ENCODE measurements around the gene DHRS2. TPM values are rescaled to one million over a fixed set of nuclear protein-coding genes. Genes with fewer than 3 reads are reported as not detected.
A peak's percentile ranks its signal among the peaks of the same experiment; 100 is the strongest.

Gene DHRS2
- total RNA-seq, 3 donors from 2014 or later, result 0.26 to 0.34 TPM; not detected in 1

GRCh38 chr14:23650506-23650905 is 14.3 kb downstream of the DHRS2 start:
- no peak for TF ChIP-seq CTCF (IDR thresholded peaks at IDR 0.05)
- ATAC-seq (peak; percentile 19), DNase-seq (no peak)
- intact Hi-C loops (cut with DNase I, micrococcal nuclease), result no loop called here
- H3K9me3 ChIP-seq, result no peaks in the 10 kb centered on the region
- no peaks in the 10 kb centered on the region for H3K4me1 ChIP-seq (ENCODE audit: low read depth)
- H3K4me3 ChIP-seq, result no peak overlapping the region
- H3K36me3 ChIP-seq (ENCODE audit: low read depth), result no peaks in the 10 kb centered on the region

GRCh38 chr14:23653051-23653450 is 16.9 kb downstream of the DHRS2 start:
- H3K4me3 ChIP-seq, result no peak overlapping the region
- H3K4me1 ChIP-seq (ENCODE audit: low read depth), result no peaks in the 10 kb centered on the region
- TF ChIP-seq CTCF (IDR thresholded peaks at IDR 0.05), result no peak
- H3K9me3 ChIP-seq, result no peaks in the 10 kb centered on the region
- DNase-seq (no peak), ATAC-seq (no peak)
- intact Hi-C loops (cut with DNase I, micrococcal nuclease), result no loop called here
- H3K36me3 ChIP-seq (ENCODE audit: low read depth), result no peaks in the 10 kb centered on the region

- H3K9me3 ChIP-seq, result no peaks in the 10 kb centered on the region
- no peaks in the 10 kb centered on the region for H3K36me3 ChIP-seq (ENCODE audit: low read depth)
- DNase-seq (no peak), ATAC-seq (no peak)
- no peak overlapping the region for H3K4me3 ChIP-seq
- no peaks in the 10 kb centered on the region for H3K4me1 ChIP-seq (ENCODE audit: low read depth)
- TF ChIP-seq CTCF (IDR thresholded peaks at IDR 0.05), result no peak
- intact Hi-C loops (cut with DNase I, micrococcal nuclease), result no loop called here
Measured at GRCh38 chr14:23654231-23654630, 18.1 kb downstream of the DHRS2 start.

- no peaks in the 10 kb centered on the region for H3K9me3 ChIP-seq
- intact Hi-C loops (cut with DNase I, micrococcal nuclease), result no loop called here
- H3K4me3 ChIP-seq, result no peak overlapping the region
- no peaks in the 10 kb centered on the region for H3K4me1 ChIP-seq (ENCODE audit: low read depth)
- no peak for TF ChIP-seq CTCF (IDR thresholded peaks at IDR 0.05)
- ATAC-seq (no peak), DNase-seq (no peak)
- H3K36me3 ChIP-seq (ENCODE audit: low read depth), result no peaks in the 10 kb centered on the region
Measured at GRCh38 chr14:23657959-23658470, 21.9 kb downstream of the DHRS2 start.

- intact Hi-C loops (cut with DNase I, micrococcal nuclease), result no loop called here
Measured at GRCh38 chr14:23660290-23661226, 24.4 kb downstream of the DHRS2 start.

More at GRCh38 chr14:23660290-23661226, 24.4 kb downstream of the DHRS2 start:
- DNase-seq, result no peak
- no peaks in the 10 kb centered on the region for H3K36me3 ChIP-seq (ENCODE audit: low read depth)
- TF ChIP-seq CTCF (IDR thresholded peaks at IDR 0.05), result no peak
- no peaks in the 10 kb centered on the region for H3K9me3 ChIP-seq
- no peak overlapping the region for H3K4me3 ChIP-seq
- ATAC-seq, result peak; percentile 29
- H3K4me1 ChIP-seq (ENCODE audit: low read depth), result no peaks in the 10 kb centered on the region
